HepG2 (cell line): ENCODE data around the gene B3GNT9. TPM values are rescaled to one million over a fixed set of nuclear protein-coding genes. Genes with fewer than 3 reads are reported as not detected.
A peak's percentile ranks its signal among the peaks of the same experiment; 100 is the strongest.

Source experiments
- DMAP1 ChIP-seq: IDR thresholded peaks from 2 replicates; pipeline ENCODE4 v1.6.1; 2016
- DR1 ChIP-seq: sonication (generic); formaldehyde crosslinking; IDR thresholded peaks from 2 replicates; pipeline ENCODE4 v1.8.0; 2021; ENCODE audit warnings: mild to moderate bottlenecking, missing genetic modification reagents, inconsistent platforms
- EZH2 ChIP-seq: conservative IDR thresholded peaks from 2 replicates; pipeline ENCODE4 v1.6.1; 2012; ENCODE audit warnings: mild to moderate bottlenecking, low read depth, low read length, moderate library complexity
- FOXC1 ChIP-seq: sonication (generic); formaldehyde crosslinking; IDR thresholded peaks from 2 replicates; pipeline ENCODE4 v1.8.0; 2022; ENCODE audit warnings: mild to moderate bottlenecking, missing genetic modification reagents, borderline replicate concordance
- FOXM1 ChIP-seq: sonication (generic); formaldehyde crosslinking; IDR thresholded peaks from 2 replicates; pipeline ENCODE4 v1.5.0; 2020; ENCODE audit warnings: missing genetic modification reagents
- MTF1 ChIP-seq: sonication (generic); formaldehyde crosslinking; IDR thresholded peaks from 2 replicates; pipeline ENCODE4 v1.5.0; 2020; ENCODE audit warnings: missing genetic modification reagents
- NFIC ChIP-seq: IDR thresholded peaks from 2 replicates; pipeline ENCODE4 v1.6.1; 2012; ENCODE audit warnings: mild to moderate bottlenecking, low read length, inconsistent platforms
- PHF5A ChIP-seq: IDR thresholded peaks from one replicate; pipeline ENCODE4 v1.6.1; 2018; ENCODE audit warnings: low read depth, missing genetic modification reagents; ENCODE audit not compliant: unreplicated experiment
- POLR2AphosphoS2 ChIP-seq: IDR thresholded peaks from 2 replicates; pipeline ENCODE4 v1.6.1; 2011; ENCODE audit warnings: low read depth, low read length, improper control_type of control experiment
- POLR2G ChIP-seq: fragments of 200-400 bp; formaldehyde crosslinking; IDR thresholded peaks from 2 replicates; pipeline ENCODE4 v1.6.1; 2018; ENCODE audit warnings: mild to moderate bottlenecking, low read depth, low read length, moderate library complexity
- RAD51 ChIP-seq: fragments of 450-650 bp; IDR thresholded peaks from 2 replicates; pipeline ENCODE4 v1.6.1; 2016; ENCODE audit warnings: borderline replicate concordance
- TBP ChIP-seq: sonication (generic); formaldehyde crosslinking; IDR thresholded peaks from 2 replicates; pipeline ENCODE4 v1.5.0; 2020; ENCODE audit warnings: missing genetic modification reagents
- ZFX ChIP-seq: sonication (generic); formaldehyde crosslinking; IDR thresholded peaks from 2 replicates; pipeline ENCODE4 v1.4.0; 2020; ENCODE audit warnings: mild to moderate bottlenecking, low read depth, missing genetic modification reagents, moderate library complexity
- ZNF124 ChIP-seq: sonication (generic); formaldehyde crosslinking; IDR thresholded peaks from 2 replicates; pipeline ENCODE4 v1.4.0; 2020; ENCODE audit warnings: missing genetic modification reagents
- ZNF343 ChIP-seq: sonication (generic); formaldehyde crosslinking; IDR thresholded peaks from 2 replicates; pipeline ENCODE4 v1.4.0; 2020; ENCODE audit warnings: mild to moderate bottlenecking, missing genetic modification reagents
- ZNF367 ChIP-seq: sonication (generic); formaldehyde crosslinking; IDR thresholded peaks from 2 replicates; pipeline ENCODE4 v1.4.0; 2020; ENCODE audit warnings: missing genetic modification reagents, borderline replicate concordance
- ZNF430 ChIP-seq: sonication (generic); formaldehyde crosslinking; IDR thresholded peaks from 2 replicates; pipeline ENCODE4 v1.9.0; 2021; ENCODE audit warnings: mild to moderate bottlenecking, missing genetic modification reagents
- ZNF572 ChIP-seq: sonication (generic); formaldehyde crosslinking; IDR thresholded peaks from 2 replicates; pipeline ENCODE4 v1.5.1; 2020; ENCODE audit warnings: mild to moderate bottlenecking, missing genetic modification reagents
- ZNF589 ChIP-seq: sonication (generic); formaldehyde crosslinking; conservative IDR thresholded peaks from 2 replicates; pipeline ENCODE4 v1.8.0; 2022; ENCODE audit warnings: mild to moderate bottlenecking, moderate library complexity, missing genetic modification reagents
- ZSCAN12 ChIP-seq: sonication (generic); formaldehyde crosslinking; IDR thresholded peaks from 2 replicates; pipeline ENCODE4 v1.9.0; 2021; ENCODE audit warnings: mild to moderate bottlenecking, missing genetic modification reagents
- polyA plus RNA-seq, 8 experiments: library from polyadenylated mRNA; depleted of rRNA in 3 of 8; stranded (reverse) in 7 of 8; unstranded in 1 of 8; fragments of >200 nt; fragmentation: Illumina TruSeq in 4 of 8; extraction: Trizol in 4 of 8; gene quantifications; 2 replicates each; pipeline versions ENCODE4 v1.2.1 to v1.2.3, GENCODE V29; 2011 to 2016; ENCODE audit warnings: low read depth in 4 of 8, missing spikeins in 1 of 8, mixed read lengths in 1 of 8; ENCODE audit not compliant: insufficient read depth in 1 of 8
- total RNA-seq, 5 experiments: library from RNA; depleted of rRNA; stranded (reverse); fragments of >200 nt; fragmentation: Illumina TruSeq; extraction: Trizol; gene quantifications; 2 replicates each; pipeline ENCODE4 v1.2.3, GENCODE V29; 2016; ENCODE audit warnings: low read depth in 1 of 5
- TF ChIP-seq, protein P1 (sequence below): sonication (generic); formaldehyde crosslinking; IDR thresholded peaks from 2 replicates; pipeline ENCODE4 v1.4.0; 2020; ENCODE audit warnings: missing genetic modification reagents, borderline replicate concordance
- TF ChIP-seq, protein P2 (sequence below): sonication (generic); formaldehyde crosslinking; IDR thresholded peaks from 2 replicates; pipeline ENCODE4 v1.4.0; 2020; ENCODE audit warnings: missing genetic modification reagents, mild to moderate bottlenecking, borderline replicate concordance
- TF ChIP-seq, protein P3 (sequence below): sonication (generic); formaldehyde crosslinking; IDR thresholded peaks from 2 replicates; pipeline ENCODE4 v1.5.1; 2020; ENCODE audit warnings: mild to moderate bottlenecking, missing genetic modification reagents, borderline replicate concordance
- TF ChIP-seq, protein P4 (sequence below): IDR thresholded peaks from 2 replicates; pipeline ENCODE4 v1.6.1; 2016; ENCODE audit warnings: missing compliant biosample characterization, missing genetic modification reagents, borderline replicate concordance

B3GNT9 gene
- total and polyA plus RNA-seq, 2 of the 13 experiments (the other 11 are each of a cell fraction or from before 2014, with no cell fraction given) = 1.5 to 3.1 TPM

GRCh38 chr16:67170168-67170948 is 19.6 kb upstream of the B3GNT9 start, which contains the start of gene NOL3 (continued):
- TF ChIP-seq ZNF572 (CRISPR knock-in tag) (0 out of 2 replicates have a peak, but pooled peaks have one; percentile 13), ZNF430 (CRISPR knock-in tag) (no peak), PHF5A (CRISPR knock-in tag) (no peak), ZNF367 (no peak), POLR2G (peak; percentile 79), FOXM1 (CRISPR knock-in tag) (no peak), NFIC (no peak), POLR2AphosphoS2 (no peak), ZFX (CRISPR knock-in tag) (peak; percentile 96), ZSCAN12 (CRISPR knock-in tag) (no peak; the same call in 1 of the 2 replicates), ZNF589 (CRISPR knock-in tag) (no peak), ZNF343 (CRISPR knock-in tag) (no peak), DMAP1 (CRISPR knock-in tag) (peak; percentile 78), RAD51 (no peak), EZH2 (no peak), ZNF124 (CRISPR knock-in tag) (no peak; the same call in 1 of the 2 replicates), DR1 (no peak), MTF1 (CRISPR knock-in tag) (no peak), FOXC1 (CRISPR knock-in tag) (no peak), TBP (no peak)
- TF ChIP-seq, protein P1, sequence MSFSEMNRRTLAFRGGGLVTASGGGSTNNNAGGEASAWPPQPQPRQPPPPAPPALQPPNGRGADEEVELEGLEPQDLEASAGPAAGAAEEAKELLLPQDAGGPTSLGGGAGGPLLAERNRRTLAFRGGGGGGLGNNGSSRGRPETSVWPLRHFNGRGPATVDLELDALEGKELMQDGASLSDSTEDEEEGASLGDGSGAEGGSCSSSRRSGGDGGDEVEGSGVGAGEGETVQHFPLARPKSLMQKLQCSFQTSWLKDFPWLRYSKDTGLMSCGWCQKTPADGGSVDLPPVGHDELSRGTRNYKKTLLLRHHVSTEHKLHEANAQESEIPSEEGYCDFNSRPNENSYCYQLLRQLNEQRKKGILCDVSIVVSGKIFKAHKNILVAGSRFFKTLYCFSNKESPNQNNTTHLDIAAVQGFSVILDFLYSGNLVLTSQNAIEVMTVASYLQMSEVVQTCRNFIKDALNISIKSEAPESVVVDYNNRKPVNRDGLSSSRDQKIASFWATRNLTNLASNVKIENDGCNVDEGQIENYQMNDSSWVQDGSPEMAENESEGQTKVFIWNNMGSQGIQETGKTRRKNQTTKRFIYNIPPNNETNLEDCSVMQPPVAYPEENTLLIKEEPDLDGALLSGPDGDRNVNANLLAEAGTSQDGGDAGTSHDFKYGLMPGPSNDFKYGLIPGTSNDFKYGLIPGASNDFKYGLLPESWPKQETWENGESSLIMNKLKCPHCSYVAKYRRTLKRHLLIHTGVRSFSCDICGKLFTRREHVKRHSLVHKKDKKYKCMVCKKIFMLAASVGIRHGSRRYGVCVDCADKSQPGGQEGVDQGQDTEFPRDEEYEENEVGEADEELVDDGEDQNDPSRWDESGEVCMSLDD = no peak
- TF ChIP-seq, protein P2, sequence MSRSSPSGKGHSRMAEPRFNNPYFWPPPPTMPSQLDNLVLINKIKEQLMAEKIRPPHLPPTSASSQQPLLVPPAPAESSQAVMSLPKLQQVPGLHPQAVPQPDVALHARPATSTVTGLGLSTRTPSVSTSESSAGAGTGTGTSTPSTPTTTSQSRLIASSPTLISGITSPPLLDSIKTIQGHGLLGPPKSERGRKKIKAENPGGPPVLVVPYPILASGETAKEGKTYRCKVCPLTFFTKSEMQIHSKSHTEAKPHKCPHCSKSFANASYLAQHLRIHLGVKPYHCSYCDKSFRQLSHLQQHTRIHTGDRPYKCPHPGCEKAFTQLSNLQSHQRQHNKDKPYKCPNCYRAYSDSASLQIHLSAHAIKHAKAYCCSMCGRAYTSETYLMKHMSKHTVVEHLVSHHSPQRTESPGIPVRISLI (CRISPR knock-in tag) = no peak
- TF ChIP-seq, protein P3, sequence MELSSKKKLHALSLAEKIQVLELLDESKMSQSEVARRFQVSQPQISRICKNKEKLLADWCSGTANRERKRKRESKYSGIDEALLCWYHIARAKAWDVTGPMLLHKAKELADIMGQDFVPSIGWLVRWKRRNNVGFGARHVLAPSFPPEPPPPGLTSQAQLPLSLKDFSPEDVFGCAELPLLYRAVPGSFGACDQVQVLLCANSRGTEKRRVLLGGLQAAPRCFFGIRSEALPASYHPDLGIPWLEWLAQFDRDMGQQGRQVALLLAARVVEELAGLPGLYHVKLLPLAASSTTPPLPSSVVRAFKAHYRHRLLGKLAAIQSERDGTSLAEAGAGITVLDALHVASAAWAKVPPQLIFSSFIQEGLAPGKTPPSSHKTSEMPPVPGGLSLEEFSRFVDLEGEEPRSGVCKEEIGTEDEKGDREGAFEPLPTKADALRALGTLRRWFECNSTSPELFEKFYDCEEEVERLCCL (CRISPR knock-in tag) = peak; percentile 63; the same call in 1 of the 2 replicates
- TF ChIP-seq, protein P4, sequence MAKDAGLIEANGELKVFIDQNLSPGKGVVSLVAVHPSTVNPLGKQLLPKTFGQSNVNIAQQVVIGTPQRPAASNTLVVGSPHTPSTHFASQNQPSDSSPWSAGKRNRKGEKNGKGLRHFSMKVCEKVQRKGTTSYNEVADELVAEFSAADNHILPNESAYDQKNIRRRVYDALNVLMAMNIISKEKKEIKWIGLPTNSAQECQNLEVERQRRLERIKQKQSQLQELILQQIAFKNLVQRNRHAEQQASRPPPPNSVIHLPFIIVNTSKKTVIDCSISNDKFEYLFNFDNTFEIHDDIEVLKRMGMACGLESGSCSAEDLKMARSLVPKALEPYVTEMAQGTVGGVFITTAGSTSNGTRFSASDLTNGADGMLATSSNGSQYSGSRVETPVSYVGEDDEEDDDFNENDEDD (CRISPR knock-in tag) = peak; percentile 61; the same call in 1 of the 2 replicates
